GM23338 (cell line): ENCODE results near the gene MOB2. TPM values are rescaled to one million over a fixed set of nuclear protein-coding genes. Genes with fewer than 3 reads are reported as not detected.

Source experiments
- ATAC-seq: fragments of 200-7000 bp; cut with Tn5 transposase; 3 replicates; pipeline ENCODE4 v1.9.1; 2020
- DNase-seq: peaks from one replicate; pipeline ENCODE4 v3.0.0-alpha.2; 2015; ENCODE audit warnings: low spot score
- H2AFZ ChIP-seq: fragments of 200-600 bp; sonication (generic); 2 replicates; pipeline ENCODE4 v1.8.0; 2016; ENCODE audit warnings: antibody characterized with exemption, mild to moderate bottlenecking, moderate library complexity
- H3F3A ChIP-seq: fragments of 200-600 bp; sonication (generic); replicated peaks from 2 replicates; pipeline ENCODE4 v1.8.0; 2017; ENCODE audit warnings: antibody characterized with exemption, mixed run types, low read depth
- H3K27ac ChIP-seq: fragments of 200-600 bp; sonication (generic); 2 replicates; pipeline ENCODE4 v1.6.1; 2016; ENCODE audit warnings: low read depth
- H3K27me3 ChIP-seq: fragments of 200-600 bp; sonication (generic); 2 replicates; pipeline ENCODE4 v1.8.0; 2016; ENCODE audit warnings: mild to moderate bottlenecking, mixed run types, moderate library complexity; ENCODE audit not compliant: insufficient read depth
- H3K36me3 ChIP-seq: fragments of 200-600 bp; sonication (generic); 2 replicates; pipeline ENCODE4 v1.8.0; 2016; ENCODE audit warnings: mild to moderate bottlenecking; ENCODE audit not compliant: insufficient read depth
- H3K4me1 ChIP-seq: fragments of 200-600 bp; sonication (generic); 2 replicates; pipeline ENCODE4 v1.8.0; 2016; ENCODE audit warnings: mild to moderate bottlenecking, moderate library complexity; ENCODE audit not compliant: insufficient read depth
- H3K4me2 ChIP-seq: fragments of 200-600 bp; sonication (generic); 2 replicates; pipeline ENCODE4 v1.7.1; 2017; ENCODE audit warnings: mixed run types
- H3K4me3 ChIP-seq: fragments of 200-600 bp; sonication (generic); 2 replicates; pipeline ENCODE4 v1.6.1; 2016; ENCODE audit warnings: mixed run types
- H3K79me2 ChIP-seq: fragments of 200-600 bp; sonication (generic); replicated peaks from 2 replicates; pipeline ENCODE4 v1.8.0; 2017; ENCODE audit warnings: mild to moderate bottlenecking; ENCODE audit not compliant: insufficient read depth
- H3K9me2 ChIP-seq: fragments of 200-600 bp; sonication (generic); 2 replicates; pipeline ENCODE4 v1.8.0; 2017; ENCODE audit not compliant: insufficient read depth
- H4K20me1 ChIP-seq: fragments of 200-600 bp; sonication (generic); replicated peaks from 2 replicates; pipeline ENCODE4 v1.8.0; 2017; ENCODE audit warnings: mild to moderate bottlenecking; ENCODE audit not compliant: insufficient read depth
- H3K27ac Mint-ChIP-seq: 2 replicates; pipeline ENCODE4 v1.8.0; 2020; ENCODE audit warnings: inconsistent platforms, mild to moderate bottlenecking, moderate library complexity, mixed read lengths
- H3K27me3 Mint-ChIP-seq: 3 replicates; pipeline ENCODE4 v1.8.0; 2022; ENCODE audit warnings: low read depth, mild to moderate bottlenecking, moderate library complexity, mixed read lengths, inconsistent platforms; ENCODE audit not compliant: insufficient read depth, poor library complexity
- H3K36me3 Mint-ChIP-seq: 3 replicates; pipeline ENCODE4 v1.8.0; 2021; ENCODE audit warnings: low read depth, mild to moderate bottlenecking, inconsistent platforms, moderate library complexity, mixed read lengths
- H3K4me1 Mint-ChIP-seq: 3 replicates; pipeline ENCODE4 v1.8.0; 2020; ENCODE audit warnings: mild to moderate bottlenecking, inconsistent platforms, mixed read lengths
- H3K4me3 Mint-ChIP-seq: 3 replicates; pipeline ENCODE4 v1.8.0; 2021; ENCODE audit warnings: moderate library complexity, mild to moderate bottlenecking, inconsistent platforms, mixed read lengths
- H3K9me3 Mint-ChIP-seq: 3 replicates; pipeline ENCODE4 v1.8.0; 2020; ENCODE audit warnings: moderate library complexity, mild to moderate bottlenecking, inconsistent platforms, mixed read lengths
- CREB1 ChIP-seq: fragments of 250-450 bp; sonication (Bioruptor Pico); IDR thresholded peaks from 2 replicates; pipeline ENCODE4 v1.5.0; 2020; ENCODE audit warnings: low read depth, mild to moderate bottlenecking, moderate library complexity
- EZH2phosphoT487 ChIP-seq: fragments of 200-600 bp; sonication (generic); IDR thresholded peaks from one replicate; pipeline ENCODE4 v1.8.1; 2018; ENCODE audit warnings: antibody characterized with exemption; ENCODE audit not compliant: unreplicated experiment
- JUNB ChIP-seq: IDR thresholded peaks from one replicate; pipeline ENCODE4 v1.6.1; 2016; ENCODE audit warnings: antibody characterized with exemption; ENCODE audit not compliant: unreplicated experiment
- NANOG ChIP-seq: IDR thresholded peaks from 2 replicates; pipeline ENCODE4 v1.6.1; 2016; ENCODE audit warnings: antibody characterized with exemption, borderline replicate concordance
- STAT1 ChIP-seq: IDR thresholded peaks from one replicate; pipeline ENCODE4 v1.6.1; 2016; ENCODE audit warnings: antibody characterized with exemption; ENCODE audit not compliant: unreplicated experiment
- ZNF114 ChIP-seq: fragments of 250-450 bp; sonication (Bioruptor Pico); IDR thresholded peaks from 2 replicates; pipeline ENCODE4 v1.5.0; 2020; ENCODE audit warnings: mild to moderate bottlenecking, moderate library complexity
- ZNF331 ChIP-seq: fragments of 250-450 bp; sonication (Bioruptor Pico); IDR thresholded peaks from 2 replicates; pipeline ENCODE4 v1.5.0; 2020; ENCODE audit warnings: low read depth, mild to moderate bottlenecking, moderate library complexity
- polyA plus RNA-seq: library from polyadenylated mRNA; unstranded; fragments of >200 nt; fragmentation: Nextera tagmentation; extraction: Ambion mirVana; gene quantifications from 2 replicates; pipeline ENCODE4 v1.2.1, GENCODE V29; 2016
- total RNA-seq: library from RNA; depleted of rRNA; stranded (reverse); fragments of >200 nt; shearing (Covaris generic); gene quantifications from 2 replicates; pipeline ENCODE4 v1.2.3, GENCODE V29; 2014
- TF ChIP-seq, protein P1 (sequence below): IDR thresholded peaks from one replicate; pipeline ENCODE4 v1.6.1; 2018; ENCODE audit warnings: antibody characterized with exemption; ENCODE audit not compliant: unreplicated experiment
- TF ChIP-seq, protein P2 (sequence below), 2 experiments: fragments of 200-600 bp in 1 of 2; sonication (generic) in 1 of 2; conservative IDR thresholded peaks; 2 replicates each; pipeline versions ENCODE4 v1.5.1 to v1.6.1; 2016 to 2017; ENCODE audit warnings: antibody characterized with exemption in 2 of 2, low read depth in 2 of 2, mild to moderate bottlenecking in 2 of 2, moderate library complexity in 1 of 2
- TF ChIP-seq, protein P3 (sequence below): IDR thresholded peaks from 2 replicates; pipeline ENCODE4 v1.6.1; 2016; ENCODE audit warnings: antibody characterized with exemption

Gene MOB2
- total and polyA plus RNA-seq, 2 experiments from 2014 or later = 10.1 to 19.7 TPM

DNA sequence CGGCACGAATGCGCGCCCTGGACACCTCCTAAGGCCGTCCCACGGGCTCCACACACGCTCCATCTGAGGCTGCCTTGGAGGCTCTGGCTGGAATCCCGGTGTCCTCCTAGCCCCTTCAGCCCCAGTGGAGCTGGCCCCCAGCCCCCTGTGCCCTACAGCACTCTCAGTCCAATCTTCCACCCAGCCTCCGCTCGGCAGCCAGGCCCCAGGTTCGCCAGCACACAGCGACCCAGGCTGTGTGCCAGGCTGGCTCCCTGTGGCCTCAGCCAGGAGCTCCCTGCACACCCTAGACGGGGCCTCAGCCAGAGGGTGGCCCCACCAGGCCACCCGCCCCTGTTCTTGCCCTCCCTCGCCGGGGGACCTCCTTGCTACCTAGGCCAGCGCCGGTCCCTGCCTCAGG is 18.6 kb downstream of the MOB2 start:
- no peak for TF ChIP-seq STAT1
- no peak for TF ChIP-seq ZNF114 (CRISPR knock-in tag)
- no peak for TF ChIP-seq JUNB
- TF ChIP-seq, protein P1, sequence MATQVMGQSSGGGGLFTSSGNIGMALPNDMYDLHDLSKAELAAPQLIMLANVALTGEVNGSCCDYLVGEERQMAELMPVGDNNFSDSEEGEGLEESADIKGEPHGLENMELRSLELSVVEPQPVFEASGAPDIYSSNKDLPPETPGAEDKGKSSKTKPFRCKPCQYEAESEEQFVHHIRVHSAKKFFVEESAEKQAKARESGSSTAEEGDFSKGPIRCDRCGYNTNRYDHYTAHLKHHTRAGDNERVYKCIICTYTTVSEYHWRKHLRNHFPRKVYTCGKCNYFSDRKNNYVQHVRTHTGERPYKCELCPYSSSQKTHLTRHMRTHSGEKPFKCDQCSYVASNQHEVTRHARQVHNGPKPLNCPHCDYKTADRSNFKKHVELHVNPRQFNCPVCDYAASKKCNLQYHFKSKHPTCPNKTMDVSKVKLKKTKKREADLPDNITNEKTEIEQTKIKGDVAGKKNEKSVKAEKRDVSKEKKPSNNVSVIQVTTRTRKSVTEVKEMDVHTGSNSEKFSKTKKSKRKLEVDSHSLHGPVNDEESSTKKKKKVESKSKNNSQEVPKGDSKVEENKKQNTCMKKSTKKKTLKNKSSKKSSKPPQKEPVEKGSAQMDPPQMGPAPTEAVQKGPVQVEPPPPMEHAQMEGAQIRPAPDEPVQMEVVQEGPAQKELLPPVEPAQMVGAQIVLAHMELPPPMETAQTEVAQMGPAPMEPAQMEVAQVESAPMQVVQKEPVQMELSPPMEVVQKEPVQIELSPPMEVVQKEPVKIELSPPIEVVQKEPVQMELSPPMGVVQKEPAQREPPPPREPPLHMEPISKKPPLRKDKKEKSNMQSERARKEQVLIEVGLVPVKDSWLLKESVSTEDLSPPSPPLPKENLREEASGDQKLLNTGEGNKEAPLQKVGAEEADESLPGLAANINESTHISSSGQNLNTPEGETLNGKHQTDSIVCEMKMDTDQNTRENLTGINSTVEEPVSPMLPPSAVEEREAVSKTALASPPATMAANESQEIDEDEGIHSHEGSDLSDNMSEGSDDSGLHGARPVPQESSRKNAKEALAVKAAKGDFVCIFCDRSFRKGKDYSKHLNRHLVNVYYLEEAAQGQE = no peak
- no peak for TF ChIP-seq NANOG
- H3K4me1 ChIP-seq = no peaks in the 10 kb centered on the region
- Mint-ChIP-seq H3K27ac (no peak overlapping the region), H3K4me3 (no peak overlapping the region), H3K27me3 (peaks cover 5% of the 10 kb centered on the region), H3K36me3 (no peaks in the 10 kb centered on the region), H3K4me1 (no peaks in the 10 kb centered on the region; the same call in 2 of the 3 replicates), H3K9me3 (no peaks in the 10 kb centered on the region)
- no peak overlapping the region for H3K4me2 ChIP-seq
- DNase-seq (no peak), ATAC-seq (no peak)
- no peaks in the 10 kb centered on the region for H3K9me2 ChIP-seq
- H3K27me3 ChIP-seq = no peaks in the 10 kb centered on the region
- no peak overlapping the region for H2AFZ ChIP-seq
- H3F3A ChIP-seq = no peaks in the 10 kb centered on the region
- H3K36me3 ChIP-seq = no peaks in the 10 kb centered on the region
- H3K27ac ChIP-seq = no peak overlapping the region
- H3K79me2 ChIP-seq = no peaks in the 10 kb centered on the region
- H3K4me3 ChIP-seq = no peak overlapping the region
- H4K20me1 ChIP-seq = no peaks in the 10 kb centered on the region

DNA sequence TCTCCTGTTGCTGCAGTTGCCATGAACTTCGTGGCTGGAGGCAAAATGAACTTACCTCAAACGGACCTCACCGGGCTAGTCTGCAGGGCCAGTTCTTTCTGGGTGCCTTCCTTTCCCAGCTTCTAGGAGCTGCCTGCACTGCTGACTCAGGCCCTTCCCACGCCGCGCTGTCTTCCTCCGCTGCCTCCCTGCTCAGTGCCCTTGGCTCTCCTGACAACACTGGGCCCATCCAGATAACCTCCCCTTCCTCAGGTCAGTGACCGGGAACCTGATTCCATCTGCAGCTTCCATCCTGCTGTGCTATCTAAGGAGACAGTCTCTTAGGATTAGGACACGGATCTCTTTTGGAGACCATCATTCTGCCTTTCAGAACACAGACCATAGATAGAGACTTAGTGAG is 19.3 kb downstream of the MOB2 start:
- H3K4me3 Mint-ChIP-seq = no peak overlapping the region; the same call in 2 of the 3 replicates
- no peak for TF ChIP-seq CREB1 (CRISPR knock-in tag)
- no peak for TF ChIP-seq EZH2phosphoT487
- TF ChIP-seq STAT1 = no peak
- TF ChIP-seq, protein P2, sequence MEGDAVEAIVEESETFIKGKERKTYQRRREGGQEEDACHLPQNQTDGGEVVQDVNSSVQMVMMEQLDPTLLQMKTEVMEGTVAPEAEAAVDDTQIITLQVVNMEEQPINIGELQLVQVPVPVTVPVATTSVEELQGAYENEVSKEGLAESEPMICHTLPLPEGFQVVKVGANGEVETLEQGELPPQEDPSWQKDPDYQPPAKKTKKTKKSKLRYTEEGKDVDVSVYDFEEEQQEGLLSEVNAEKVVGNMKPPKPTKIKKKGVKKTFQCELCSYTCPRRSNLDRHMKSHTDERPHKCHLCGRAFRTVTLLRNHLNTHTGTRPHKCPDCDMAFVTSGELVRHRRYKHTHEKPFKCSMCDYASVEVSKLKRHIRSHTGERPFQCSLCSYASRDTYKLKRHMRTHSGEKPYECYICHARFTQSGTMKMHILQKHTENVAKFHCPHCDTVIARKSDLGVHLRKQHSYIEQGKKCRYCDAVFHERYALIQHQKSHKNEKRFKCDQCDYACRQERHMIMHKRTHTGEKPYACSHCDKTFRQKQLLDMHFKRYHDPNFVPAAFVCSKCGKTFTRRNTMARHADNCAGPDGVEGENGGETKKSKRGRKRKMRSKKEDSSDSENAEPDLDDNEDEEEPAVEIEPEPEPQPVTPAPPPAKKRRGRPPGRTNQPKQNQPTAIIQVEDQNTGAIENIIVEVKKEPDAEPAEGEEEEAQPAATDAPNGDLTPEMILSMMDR (conservative IDR thresholded peaks at IDR 0.05; ENCODE audit: low read depth in 2 of 2) = no peak
- TF ChIP-seq NANOG = no peak
- TF ChIP-seq JUNB = no peak
- TF ChIP-seq, protein P1 = no peak
- TF ChIP-seq, protein P3, sequence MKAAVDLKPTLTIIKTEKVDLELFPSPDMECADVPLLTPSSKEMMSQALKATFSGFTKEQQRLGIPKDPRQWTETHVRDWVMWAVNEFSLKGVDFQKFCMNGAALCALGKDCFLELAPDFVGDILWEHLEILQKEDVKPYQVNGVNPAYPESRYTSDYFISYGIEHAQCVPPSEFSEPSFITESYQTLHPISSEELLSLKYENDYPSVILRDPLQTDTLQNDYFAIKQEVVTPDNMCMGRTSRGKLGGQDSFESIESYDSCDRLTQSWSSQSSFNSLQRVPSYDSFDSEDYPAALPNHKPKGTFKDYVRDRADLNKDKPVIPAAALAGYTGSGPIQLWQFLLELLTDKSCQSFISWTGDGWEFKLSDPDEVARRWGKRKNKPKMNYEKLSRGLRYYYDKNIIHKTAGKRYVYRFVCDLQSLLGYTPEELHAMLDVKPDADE = no peak
- TF ChIP-seq ZNF331 (CRISPR knock-in tag) = no peak

More for the DNA sequence above, 19.3 kb downstream of the MOB2 start:
- no peaks in the 10 kb centered on the region for H3F3A ChIP-seq
- no peak overlapping the region for H3K27ac ChIP-seq
- H3K36me3 Mint-ChIP-seq = no peaks in the 10 kb centered on the region
- no peak overlapping the region for H2AFZ ChIP-seq
- DNase-seq (no peak), ATAC-seq (no peak)
- no peaks in the 10 kb centered on the region for H3K79me2 ChIP-seq
- H3K4me3 ChIP-seq = no peak overlapping the region
- H3K27me3 ChIP-seq = no peaks in the 10 kb centered on the region
- no peaks in the 10 kb centered on the region for H4K20me1 ChIP-seq
- no peaks in the 10 kb centered on the region for H3K36me3 ChIP-seq
- no peak overlapping the region for H3K27ac Mint-ChIP-seq
- H3K4me2 ChIP-seq = no peak overlapping the region
- no peaks in the 10 kb centered on the region for H3K9me3 Mint-ChIP-seq
- no peaks in the 10 kb centered on the region for H3K9me2 ChIP-seq
- H3K4me1 Mint-ChIP-seq = no peaks in the 10 kb centered on the region; the same call in 2 of the 3 replicates
- H3K27me3 Mint-ChIP-seq = peaks cover 5% of the 10 kb centered on the region
- H3K4me1 ChIP-seq = no peaks in the 10 kb centered on the region
